ENCODE data around the gene SCAMP1.

- no peak for TF ChIP-seq PHF8 (conservative IDR thresholded peaks at IDR 0.05; ENCODE audit: low read depth, low read length)
- TF ChIP-seq CTCF (IDR thresholded peaks at IDR 0.05; ENCODE audit: control extremely low read depth in 1 of 3, insufficient read depth in 1 of 3, low read depth in 1 of 3, low read length in 3 of 3): no peak
- TF ChIP-seq POLR2A (IDR thresholded peaks at IDR 0.05; ENCODE audit: control extremely low read depth in 1 of 2, low read depth in 2 of 2, low read length in 2 of 2): no peak
- TF ChIP-seq HDAC6 (IDR thresholded peaks at IDR 0.05; ENCODE audit: low read depth, low read length): no peak
Observed at GRCh38 chr5:78364005-78364404, 3.6 kb downstream of the SCAMP1 start.
